ENCODE results near the gene CLCN3. TPM values are rescaled to one million over a fixed set of nuclear protein-coding genes. Genes with fewer than 3 reads are reported as not detected.
"Not testable (repeated sequence)": the region's sequence is repeated elsewhere in the genome, so short reads cannot be mapped to it uniquely, and the experiment has no call there.

Gene CLCN3
- polyA plus RNA-seq, 3 donors: 5.3 to 7.8 (median 5.4) TPM

- no peak overlapping the region for H3K4me2 ChIP-seq (replicated peaks; ENCODE audit: extremely low read depth, low read length, poor library complexity, severe bottlenecking)
- no peak overlapping the region for H3K27ac Mint-ChIP-seq
- H3K27ac ChIP-seq (ENCODE audit: low read depth in 1 of 2, low read length in 2 of 2): no peak overlapping the region
- no peaks in the 10 kb centered on the region for H3K4me1 Mint-ChIP-seq
- WGBS (ENCODE audit: insufficient coverage): 100% methylated on average over 5 of the region's 5 CpGs
- no peak overlapping the region for H3K9ac ChIP-seq (ENCODE audit: insufficient read depth, low read length, poor library complexity, severe bottlenecking)
- H2AFZ ChIP-seq (ENCODE audit: insufficient read depth, low read depth, low read length, poor library complexity, severe bottlenecking): no peak overlapping the region
- no peak overlapping the region for H3K4me3 Mint-ChIP-seq
- no peak for TF ChIP-seq CTCF (IDR thresholded peaks at IDR 0.05)
- no peaks in the 10 kb centered on the region for H3K27me3 ChIP-seq (ENCODE audit: control insufficient read depth in 2 of 2, insufficient read depth in 2 of 2, low read length in 2 of 2)
- intact Hi-C loops (cut with micrococcal nuclease): no loop called here
- no peak overlapping the region for H3K4me3 ChIP-seq (replicated peaks in 1 of 3; ENCODE audit: low read depth in 2 of 3, low read length in 3 of 3)
- no peaks in the 10 kb centered on the region for H3K27me3 Mint-ChIP-seq (ENCODE audit: low read depth in 3 of 3)
- no peaks in the 10 kb centered on the region for H3K9me3 ChIP-seq (replicated peaks in 1 of 2; ENCODE audit: control insufficient read depth in 1 of 2, insufficient read depth in 1 of 2, low read length in 2 of 2)
- H3K9me3 Mint-ChIP-seq: no peaks in the 10 kb centered on the region
- no peaks in the 10 kb centered on the region for H4K20me1 ChIP-seq (ENCODE audit: insufficient read depth, low read length)
- DNase-seq: no peak
- peaks cover 35 to 58% of the 10 kb centered on the region in 2 donors for H3K36me3 Mint-ChIP-seq
- H3K36me3 ChIP-seq (replicated peaks in 1 of 2; ENCODE audit: control insufficient read depth in 1 of 2, insufficient read depth in 2 of 2, low read length in 2 of 2): peaks cover 17 to 60% of the 10 kb centered on the region in 2 donors
- no peaks in the 10 kb centered on the region for H3K79me2 ChIP-seq (ENCODE audit: insufficient read depth, low read length)
- H3K4me1 ChIP-seq (ENCODE audit: control insufficient read depth in 1 of 2, insufficient read depth in 2 of 2, low read length in 2 of 2): no peaks in the 10 kb centered on the region
Measured at GRCh38 chr4:169730564-169730963, 110.2 kb downstream of the CLCN3 start.

GRCh38 chr4:169738604-169739003 is 118.2 kb downstream of the CLCN3 start:
- H3K4me1 ChIP-seq (ENCODE audit: control insufficient read depth in 1 of 2, insufficient read depth in 2 of 2, low read length in 2 of 2); H3K9me3 ChIP-seq (replicated peaks in 1 of 2; ENCODE audit: control insufficient read depth in 1 of 2, insufficient read depth in 1 of 2, low read length in 2 of 2); H3K4me2 ChIP-seq (replicated peaks; ENCODE audit: extremely low read depth, low read length, poor library complexity, severe bottlenecking); H3K27ac ChIP-seq (ENCODE audit: low read depth in 1 of 2, low read length in 2 of 2); H3K4me1 Mint-ChIP-seq; H3K27ac Mint-ChIP-seq; intact Hi-C loops (cut with micrococcal nuclease); H3K4me3 ChIP-seq (replicated peaks in 1 of 3; ENCODE audit: low read depth in 2 of 3, low read length in 3 of 3); H3K4me3 Mint-ChIP-seq; H3K27me3 Mint-ChIP-seq (ENCODE audit: low read depth in 3 of 3); H3K27me3 ChIP-seq (ENCODE audit: control insufficient read depth in 2 of 2, insufficient read depth in 2 of 2, low read length in 2 of 2); H3K9me3 Mint-ChIP-seq; DNase-seq; H2AFZ ChIP-seq (ENCODE audit: insufficient read depth, low read depth, low read length, poor library complexity, severe bottlenecking); H4K20me1 ChIP-seq (ENCODE audit: insufficient read depth, low read length); H3K79me2 ChIP-seq (ENCODE audit: insufficient read depth, low read length); H3K9ac ChIP-seq (ENCODE audit: insufficient read depth, low read length, poor library complexity, severe bottlenecking): not testable (repeated sequence)
- peaks cover 22 to 68% of the 10 kb centered on the region in 2 donors for H3K36me3 ChIP-seq (replicated peaks in 1 of 2; ENCODE audit: control insufficient read depth in 1 of 2, insufficient read depth in 2 of 2, low read length in 2 of 2)
- H3K36me3 Mint-ChIP-seq: peaks cover 52 to 72% of the 10 kb centered on the region in 2 donors

Measured in CD14-positive monocyte (primary cell).